GM19324 (cell line): Measurements from ENCODE around the gene MST1.

ENCODE experiments used
- ATAC-seq: cut with Tn5 transposase; IDR thresholded peaks from one replicate; pipeline ENCODE4 v1.9.1; 2021; ENCODE audit warnings: mild to moderate bottlenecking, moderate library complexity; ENCODE audit not compliant: unreplicated experiment, low FRiP score

Gene MST1

GRCh38 chr3:49641292-49641691, 48.0 kb downstream of the MST1 start:
- ATAC-seq, result no peak

GRCh38 chr3:49639551-49639950, 49.7 kb downstream of the MST1 start:
- ATAC-seq, result no peak

GRCh38 chr3:49638445-49638844, 50.8 kb downstream of the MST1 start:
- no peak for ATAC-seq

- ATAC-seq, result no peak
Measured at GRCh38 chr3:49636883-49637609, 52.2 kb downstream of the MST1 start.

- no peak for ATAC-seq
Measured at GRCh38 chr3:49634736-49635135, 54.5 kb downstream of the MST1 start.
